IMR-90 (cell line): ENCODE results near the gene FSD1. TPM values are rescaled to one million over a fixed set of nuclear protein-coding genes. Genes with fewer than 3 reads are reported as not detected.

ENCODE experiments used
- ATAC-seq: fragments of 200-7000 bp; cut with Tn5 transposase; 2 replicates; pipeline ENCODE4 v1.9.1; 2020; ENCODE audit warnings: low read depth, mild to moderate bottlenecking, moderate library complexity
- BruUV-seq: library from RNA; stranded (reverse); fragments of 400-500 nt; replicated peaks from 2 replicates; lab custom pipeline; 2021; lab: Mats Ljungman, UMichigan
- CTCF ChIA-PET: fragments of 300-600 bp; formaldehyde crosslinking; extraction: SDS; loops from one replicate; lab custom pipeline; 2021; ENCODE audit warnings: antibody characterized with exemption; lab: Yijun Ruan, JAX
- POLR2A ChIA-PET: fragments of 300-600 bp; sonication (Branson Sonifier 250); formaldehyde crosslinking; loops from one replicate; lab custom pipeline; 2022; ENCODE audit warnings: antibody characterized with exemption; ENCODE audit not compliant: unreplicated experiment; lab: Charles Lee
- DNase-seq: peaks from one replicate; pipeline ENCODE4 v3.0.0; 2013
- H2AFZ ChIP-seq: replicated peaks from 2 replicates; pipeline ENCODE3; 2013; ENCODE audit warnings: low read length, mild to moderate bottlenecking; ENCODE audit not compliant: poor library complexity
- H2AK5ac ChIP-seq: 2 replicates; pipeline ENCODE4 v1.6.1; 2013; ENCODE audit warnings: low read depth, low read length, inconsistent platforms
- H2AK9ac ChIP-seq: replicated peaks from 2 replicates; pipeline ENCODE3; 2013; ENCODE audit warnings: mild to moderate bottlenecking, low read depth, low read length, moderate library complexity; ENCODE audit not compliant: poor library complexity
- H2BK120ac ChIP-seq: 2 replicates; pipeline ENCODE4 v1.6.1; 2013; ENCODE audit warnings: low read depth, low read length, inconsistent platforms
- H2BK15ac ChIP-seq: 3 replicates; pipeline ENCODE4 v1.6.1; 2013; ENCODE audit warnings: low read depth, low read length, inconsistent platforms
- H2BK20ac ChIP-seq: 2 replicates; pipeline ENCODE4 v1.6.1; 2013; ENCODE audit warnings: low read depth, mild to moderate bottlenecking, inconsistent platforms, low read length, moderate library complexity
- H2BK5ac ChIP-seq: 2 replicates; pipeline ENCODE4 v1.6.1; 2013; ENCODE audit warnings: mild to moderate bottlenecking, low read depth, low read length, inconsistent platforms; ENCODE audit not compliant: poor library complexity, severe bottlenecking
- H3K14ac ChIP-seq: replicated peaks from 2 replicates; pipeline ENCODE4 v1.6.1; 2013; ENCODE audit warnings: low read depth, low read length, inconsistent platforms
- H3K18ac ChIP-seq: 2 replicates; pipeline ENCODE4 v1.6.1; 2013; ENCODE audit warnings: low read depth, low read length, control low read depth
- H3K23ac ChIP-seq: 2 replicates; pipeline ENCODE4 v1.6.1; 2013; ENCODE audit warnings: low read depth, low read length, inconsistent platforms
- H3K27ac ChIP-seq: 2 replicates; pipeline ENCODE4 v1.5.1; 2013; ENCODE audit warnings: mild to moderate bottlenecking, control low read depth, low read length; ENCODE audit not compliant: insufficient read depth
- H3K27me3 ChIP-seq: 2 replicates; pipeline ENCODE4 v1.6.1; 2013; ENCODE audit warnings: low read length; ENCODE audit not compliant: control insufficient read depth, insufficient read depth
- H3K36me3 ChIP-seq: 2 replicates; pipeline ENCODE4 v1.6.1; 2013; ENCODE audit warnings: low read length, mixed read lengths; ENCODE audit not compliant: control insufficient read depth, insufficient read depth
- H3K4ac ChIP-seq: 2 replicates; pipeline ENCODE4 v1.6.1; 2013; ENCODE audit warnings: low read depth, low read length, inconsistent platforms
- H3K4me1 ChIP-seq: 2 replicates; pipeline ENCODE4 v1.6.1; 2013; ENCODE audit warnings: low read length, mixed read lengths; ENCODE audit not compliant: control insufficient read depth, insufficient read depth
- H3K4me2 ChIP-seq: 2 replicates; pipeline ENCODE4 v1.6.1; 2013; ENCODE audit warnings: low read depth, mild to moderate bottlenecking, control low read depth, low read length, moderate library complexity
- H3K4me3 ChIP-seq: 2 replicates; pipeline ENCODE4 v1.5.1; 2013; ENCODE audit warnings: low read depth, mild to moderate bottlenecking, control low read depth, low read length, moderate library complexity; ENCODE audit not compliant: insufficient read depth
- H3K56ac ChIP-seq: 2 replicates; pipeline ENCODE4 v1.6.1; 2013; ENCODE audit warnings: low read length, inconsistent platforms; ENCODE audit not compliant: insufficient read depth; ENCODE audit errors: extremely low read depth
- H3K79me1 ChIP-seq, 2 experiments: 2 replicates each; pipeline ENCODE4 v1.6.1; 2013; ENCODE audit warnings: low read length in 2 of 2, inconsistent platforms in 1 of 2, low read depth in 1 of 2
- H3K9ac ChIP-seq: 2 replicates; pipeline ENCODE4 v1.6.1; 2013; ENCODE audit warnings: low read depth, low read length, control low read depth
- H3K9me1 ChIP-seq: 2 replicates; pipeline ENCODE4 v1.6.1; 2013; ENCODE audit warnings: low read length, inconsistent platforms; ENCODE audit not compliant: insufficient read depth
- H3K9me3 ChIP-seq: 2 replicates; pipeline ENCODE4 v1.6.1; 2013; ENCODE audit warnings: low read length; ENCODE audit not compliant: control insufficient read depth, insufficient read depth
- H4K20me1 ChIP-seq: 2 replicates; pipeline ENCODE4 v1.6.1; 2013; ENCODE audit warnings: low read length, inconsistent platforms; ENCODE audit not compliant: insufficient read depth
- H4K5ac ChIP-seq: 2 replicates; pipeline ENCODE4 v1.6.1; 2013; ENCODE audit warnings: mild to moderate bottlenecking, low read depth, low read length, control low read depth
- H4K8ac ChIP-seq, 2 experiments: 2 replicates each; pipeline ENCODE4 v1.6.1; 2013; ENCODE audit warnings: low read depth in 2 of 2, low read length in 2 of 2, control low read depth in 1 of 2, inconsistent platforms in 1 of 2
- H4K91ac ChIP-seq: 2 replicates; pipeline ENCODE4 v1.6.1; 2013; ENCODE audit warnings: low read depth, low read length, inconsistent platforms; ENCODE audit not compliant: insufficient read depth
- BHLHE40 ChIP-seq: fragments of 150-350 bp; IDR thresholded peaks from 2 replicates; pipeline ENCODE4 v1.6.1; 2016; ENCODE audit warnings: mild to moderate bottlenecking, low read depth, low read length
- CEBPB ChIP-seq: IDR thresholded peaks from 2 replicates; pipeline ENCODE4 v1.6.1; 2012; ENCODE audit warnings: low read depth, low read length, improper control_type of control experiment
- CHD1 ChIP-seq: IDR thresholded peaks from 2 replicates; pipeline ENCODE4 v1.6.1; 2012; ENCODE audit warnings: low read depth, low read length, improper control_type of control experiment
- CTCF ChIP-seq: conservative IDR thresholded peaks from 2 replicates; pipeline ENCODE4 v1.5.1; 2012; ENCODE audit warnings: mild to moderate bottlenecking, low read depth, low read length, improper control_type of control experiment
- FOS ChIP-seq: fragments of 150-350 bp; IDR thresholded peaks from 2 replicates; pipeline ENCODE4 v1.6.1; 2016; ENCODE audit warnings: low read depth, low read length
- MAFK ChIP-seq: IDR thresholded peaks from 2 replicates; pipeline ENCODE4 v1.6.1; 2012; ENCODE audit warnings: low read depth, low read length, improper control_type of control experiment
- MAZ ChIP-seq: IDR thresholded peaks from 2 replicates; pipeline ENCODE4 v1.6.1; 2012; ENCODE audit warnings: low read depth, mild to moderate bottlenecking, low read length, improper control_type of control experiment, moderate library complexity, borderline replicate concordance
- MXI1 ChIP-seq: IDR thresholded peaks from 2 replicates; pipeline ENCODE4 v1.6.1; 2012; ENCODE audit warnings: low read depth, mild to moderate bottlenecking, low read length, moderate library complexity, borderline replicate concordance
- NFE2L2 ChIP-seq: fragments of 150-350 bp; IDR thresholded peaks from 2 replicates; pipeline ENCODE4 v1.6.1; 2016; ENCODE audit warnings: low read depth, mild to moderate bottlenecking, low read length
- POLR2A ChIP-seq: IDR thresholded peaks from 2 replicates; pipeline ENCODE4 v1.6.1; 2012; ENCODE audit warnings: mild to moderate bottlenecking, low read depth, low read length
- RAD21 ChIP-seq: IDR thresholded peaks from 2 replicates; pipeline ENCODE4 v1.6.1; 2012; ENCODE audit warnings: low read length, improper control_type of control experiment
- RCOR1 ChIP-seq: IDR thresholded peaks from 2 replicates; pipeline ENCODE4 v1.6.1; 2012; ENCODE audit warnings: mild to moderate bottlenecking, low read length, improper control_type of control experiment; ENCODE audit not compliant: insufficient replicate concordance
- RFX5 ChIP-seq: IDR thresholded peaks from 2 replicates; pipeline ENCODE4 v1.8.0; 2012; ENCODE audit warnings: low read depth, mild to moderate bottlenecking, low read length, moderate library complexity
- SMC3 ChIP-seq: fragments of 150-350 bp; IDR thresholded peaks from 2 replicates; pipeline ENCODE4 v1.6.1; 2016; ENCODE audit warnings: low read depth, mild to moderate bottlenecking, antibody characterized with exemption, low read length, moderate library complexity
- USF2 ChIP-seq: fragments of 150-350 bp; IDR thresholded peaks from 2 replicates; pipeline ENCODE4 v1.6.1; 2017; ENCODE audit warnings: mild to moderate bottlenecking, antibody characterized with exemption, low read length, low read depth
- WGBS, 2 experiments: methylation state at CpG; one replicate each; pipeline versions ENCODE4 v1.1.5 to v1.1.7; 2013; ENCODE audit warnings: missing lambda C conversion rate in 2 of 2; ENCODE audit not compliant: insufficient read length in 1 of 2; ENCODE audit errors: extremely low coverage in 2 of 2; 5-methylcytosine and 5-hydroxymethylcytosine counted together
- dilution Hi-C: fragments of 300-500 bp; cut with HindIII; formaldehyde crosslinking; loops from one replicate; pipeline ENCODE4 v1.14.3; 2018; ENCODE audit warnings: low sequenced_read_pairs; ENCODE audit not compliant: unreplicated experiment
- in situ Hi-C: fragments of 300-500 bp; cut with MboI; formaldehyde crosslinking; loops from 3 replicates; pipeline ENCODE4 v1.14.3; 2019; ENCODE audit warnings: low sequenced_read_pairs, inconsistent platforms, mixed read lengths
- intact Hi-C: fragments of 100-400 bp; cut with micrococcal nuclease; formaldehyde crosslinking; loops from 2 replicates; pipeline ENCODE4 v1.10.0; 2022
- polyA plus RNA-seq, 3 experiments: library from polyadenylated mRNA; depleted of rRNA; stranded (reverse); fragments of >200 nt; gene quantifications; 2 replicates each; pipeline ENCODE4 v1.2.3, GENCODE V29; 2012; ENCODE audit warnings: low replicate concordance in 1 of 3
- total RNA-seq: library from RNA; depleted of rRNA; stranded (reverse); fragments of >200 nt; gene quantifications from 2 replicates; pipeline ENCODE4 v1.2.3, GENCODE V29; 2012
- TF ChIP-seq, protein P1 (sequence below): fragments of 150-350 bp; IDR thresholded peaks from 2 replicates; pipeline ENCODE4 v1.6.1; 2016; ENCODE audit warnings: low read depth, mild to moderate bottlenecking, low read length, moderate library complexity, borderline replicate concordance

Gene FSD1
- total and polyA plus RNA-seq, 2 of the 4 experiments (the other 2 are of a cell fraction) = 17.4 to 24.4 TPM

- H3K79me1 ChIP-seq = no peaks in the 10 kb centered on the region
- POLR2A ChIA-PET = no interaction called here
- H3K9ac ChIP-seq = no peak overlapping the region
- H3K9me3 ChIP-seq = no peaks in the 10 kb centered on the region
- ATAC-seq (no peak), DNase-seq (no peak)
- no peak overlapping the region for H3K18ac ChIP-seq
- no peak overlapping the region for H3K14ac ChIP-seq
- in situ Hi-C loops = no loop called here
- H3K9me1 ChIP-seq = no peaks in the 10 kb centered on the region
- H2AFZ ChIP-seq = no peak overlapping the region
- no CpG with 5 or more reads among the region's 15 CpGs for WGBS, 2 experiments
- dilution Hi-C loops = no loop called here
- H3K27me3 ChIP-seq = peaks cover 16% of the 10 kb centered on the region
- H3K4me3 ChIP-seq = no peak overlapping the region
- H2BK120ac ChIP-seq = no peak overlapping the region
- no peak overlapping the region for H3K56ac ChIP-seq
- H4K8ac ChIP-seq = no peak overlapping the region
- no peaks in the 10 kb centered on the region for H4K20me1 ChIP-seq
- H3K4me1 ChIP-seq = peaks cover 3% of the 10 kb centered on the region; the same call in 1 of the 2 replicates
- TF ChIP-seq, protein P1, sequence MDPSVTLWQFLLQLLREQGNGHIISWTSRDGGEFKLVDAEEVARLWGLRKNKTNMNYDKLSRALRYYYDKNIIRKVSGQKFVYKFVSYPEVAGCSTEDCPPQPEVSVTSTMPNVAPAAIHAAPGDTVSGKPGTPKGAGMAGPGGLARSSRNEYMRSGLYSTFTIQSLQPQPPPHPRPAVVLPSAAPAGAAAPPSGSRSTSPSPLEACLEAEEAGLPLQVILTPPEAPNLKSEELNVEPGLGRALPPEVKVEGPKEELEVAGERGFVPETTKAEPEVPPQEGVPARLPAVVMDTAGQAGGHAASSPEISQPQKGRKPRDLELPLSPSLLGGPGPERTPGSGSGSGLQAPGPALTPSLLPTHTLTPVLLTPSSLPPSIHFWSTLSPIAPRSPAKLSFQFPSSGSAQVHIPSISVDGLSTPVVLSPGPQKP = no peak
- TF ChIP-seq USF2 (no peak), CTCF (no peak), RFX5 (no peak), NFE2L2 (no peak), MXI1 (no peak), CEBPB (no peak), BHLHE40 (no peak), FOS (no peak), RAD21 (no peak), MAFK (no peak), POLR2A (no peak), SMC3 (no peak), RCOR1 (no peak), CHD1 (no peak), MAZ (no peak)
- H3K4ac ChIP-seq = no peak overlapping the region
- no peak overlapping the region for H2BK5ac ChIP-seq
- BruUV-seq = no TSS peak
- H4K91ac ChIP-seq = no peak overlapping the region
- no peak overlapping the region for H2AK9ac ChIP-seq
- H4K5ac ChIP-seq = no peak overlapping the region
- CTCF ChIA-PET = no interaction called here
- no peak overlapping the region for H2BK15ac ChIP-seq
- H2BK20ac ChIP-seq = no peak overlapping the region
- H3K27ac ChIP-seq = no peak overlapping the region
- no peaks in the 10 kb centered on the region for H3K36me3 ChIP-seq
- no peak overlapping the region for H3K4me2 ChIP-seq
- intact Hi-C loops = no loop called here
- H2AK5ac ChIP-seq = no peak overlapping the region
- H3K23ac ChIP-seq = no peak overlapping the region
These were observed 11.9 kb upstream of the FSD1 start for GRCh38 chr19:4292515-4292914.
